Adrenal gland (tissue), 5 donors: Measurements from ENCODE around the gene LDB2.

Source experiments
- CTCF ChIP-seq, 6 experiments: fragments of 450-650 bp in 4 of 6; fragments of 200-600 bp in 2 of 6; sonication (generic) in 1 of 6; IDR thresholded peaks; 1 replicate in 5 of 6; 2 replicates in 1 of 6; pipeline versions ENCODE4 v1.5.1 to v1.8.0; 2016 to 2021; ENCODE audit warnings: antibody characterized with exemption in 6 of 6, mild to moderate bottlenecking in 2 of 6, moderate library complexity in 1 of 6
- POLR2A ChIP-seq, 2 donors: fragments of 450-650 bp; IDR thresholded peaks; one replicate each; pipeline ENCODE4 v1.6.1; 2017; ENCODE audit warnings: antibody characterized with exemption in 2 of 2, mild to moderate bottlenecking in 2 of 2, moderate library complexity in 1 of 2
- donor health status: DM: no; HTN: no; CAD: no.

DNA sequence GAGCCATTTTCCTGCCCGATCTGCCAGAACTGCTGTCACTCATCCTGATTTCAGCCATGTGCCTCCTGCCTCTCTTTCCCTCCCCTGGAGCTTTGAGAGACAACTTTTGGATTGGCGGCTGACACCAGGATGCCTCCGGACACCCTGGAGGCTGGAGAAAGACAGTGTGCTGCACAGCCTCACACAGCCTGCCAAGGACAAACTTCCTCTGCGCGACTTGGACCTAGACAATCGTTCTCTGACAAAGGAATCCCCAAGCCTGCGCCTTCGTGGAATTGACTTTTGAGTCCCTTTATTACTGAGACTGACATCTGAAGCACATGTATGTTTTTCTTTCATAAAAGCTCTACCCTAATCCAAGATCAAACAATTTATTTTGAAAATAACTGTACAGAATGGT, 10.8 kb upstream of the LDB2 start:
- TF ChIP-seq CTCF (IDR thresholded peaks at IDR 0.05) (no peak), POLR2A (IDR thresholded peaks at IDR 0.05) (no peak)
